PFSK-1 (cell line): ENCODE data around the gene RPUSD4.

Source experiments
- FOXP2 ChIP-seq: optimal IDR thresholded peaks from 2 replicates; pipeline ENCODE3; 2011; ENCODE audit warnings: borderline replicate concordance, control low read depth, inconsistent platforms; ENCODE audit not compliant: insufficient read depth; ENCODE audit errors: extremely low read length, extremely low read depth
- POLR2AphosphoS5 ChIP-seq: IDR thresholded peaks from 2 replicates; pipeline ENCODE4 v1.6.1; 2012; ENCODE audit warnings: low read depth, mild to moderate bottlenecking, control low read depth, low read length, moderate library complexity
- SIN3A ChIP-seq: IDR thresholded peaks from 2 replicates; pipeline ENCODE4 v1.6.1; 2012; ENCODE audit warnings: mild to moderate bottlenecking, low read length, moderate library complexity, borderline replicate concordance; ENCODE audit not compliant: insufficient read depth
- TAF1 ChIP-seq: IDR thresholded peaks from 2 replicates; pipeline ENCODE4 v1.6.1; 2012; ENCODE audit warnings: low read length, control low read depth, borderline replicate concordance; ENCODE audit not compliant: insufficient read depth
- TF ChIP-seq, protein P1 (sequence below), 2 experiments: IDR thresholded peaks; 2 replicates each; pipeline versions ENCODE4 v1.6.1 to v1.8.0; 2011 to 2012; ENCODE audit warnings: low read depth in 2 of 2, low read length in 2 of 2, control low read depth in 1 of 2, inconsistent platforms in 1 of 2, mild to moderate bottlenecking in 1 of 2, moderate library complexity in 1 of 2; ENCODE audit not compliant: insufficient read depth in 1 of 2

Gene RPUSD4

DNA sequence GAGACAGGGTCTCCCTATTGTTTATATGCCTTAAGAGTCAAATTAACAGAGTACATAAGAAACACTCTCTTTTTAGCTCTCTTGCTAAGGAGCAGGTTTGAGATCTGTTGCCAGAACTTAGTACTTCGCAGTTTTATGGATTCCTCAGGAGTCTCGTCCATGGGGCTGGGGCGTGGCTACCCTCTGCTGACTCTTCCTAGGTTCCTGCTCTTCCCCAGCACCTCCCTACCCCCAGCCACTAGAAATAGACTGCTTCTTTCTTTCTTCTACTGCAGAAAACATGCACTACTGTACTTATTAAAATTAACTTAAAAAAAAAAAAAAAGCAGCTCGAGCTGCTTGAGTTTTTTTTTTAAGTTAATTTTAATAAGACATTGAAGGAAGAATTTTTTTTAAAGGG is 8.1 kb upstream of the RPUSD4 start:
- TF ChIP-seq TAF1 (no peak), FOXP2 (no peak), POLR2AphosphoS5 (no peak), SIN3A (no peak)
- TF ChIP-seq, protein P1, sequence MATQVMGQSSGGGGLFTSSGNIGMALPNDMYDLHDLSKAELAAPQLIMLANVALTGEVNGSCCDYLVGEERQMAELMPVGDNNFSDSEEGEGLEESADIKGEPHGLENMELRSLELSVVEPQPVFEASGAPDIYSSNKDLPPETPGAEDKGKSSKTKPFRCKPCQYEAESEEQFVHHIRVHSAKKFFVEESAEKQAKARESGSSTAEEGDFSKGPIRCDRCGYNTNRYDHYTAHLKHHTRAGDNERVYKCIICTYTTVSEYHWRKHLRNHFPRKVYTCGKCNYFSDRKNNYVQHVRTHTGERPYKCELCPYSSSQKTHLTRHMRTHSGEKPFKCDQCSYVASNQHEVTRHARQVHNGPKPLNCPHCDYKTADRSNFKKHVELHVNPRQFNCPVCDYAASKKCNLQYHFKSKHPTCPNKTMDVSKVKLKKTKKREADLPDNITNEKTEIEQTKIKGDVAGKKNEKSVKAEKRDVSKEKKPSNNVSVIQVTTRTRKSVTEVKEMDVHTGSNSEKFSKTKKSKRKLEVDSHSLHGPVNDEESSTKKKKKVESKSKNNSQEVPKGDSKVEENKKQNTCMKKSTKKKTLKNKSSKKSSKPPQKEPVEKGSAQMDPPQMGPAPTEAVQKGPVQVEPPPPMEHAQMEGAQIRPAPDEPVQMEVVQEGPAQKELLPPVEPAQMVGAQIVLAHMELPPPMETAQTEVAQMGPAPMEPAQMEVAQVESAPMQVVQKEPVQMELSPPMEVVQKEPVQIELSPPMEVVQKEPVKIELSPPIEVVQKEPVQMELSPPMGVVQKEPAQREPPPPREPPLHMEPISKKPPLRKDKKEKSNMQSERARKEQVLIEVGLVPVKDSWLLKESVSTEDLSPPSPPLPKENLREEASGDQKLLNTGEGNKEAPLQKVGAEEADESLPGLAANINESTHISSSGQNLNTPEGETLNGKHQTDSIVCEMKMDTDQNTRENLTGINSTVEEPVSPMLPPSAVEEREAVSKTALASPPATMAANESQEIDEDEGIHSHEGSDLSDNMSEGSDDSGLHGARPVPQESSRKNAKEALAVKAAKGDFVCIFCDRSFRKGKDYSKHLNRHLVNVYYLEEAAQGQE (IDR thresholded peaks at IDR 0.05; ENCODE audit: insufficient read depth in 1 of 2, low read depth in 2 of 2, low read length in 2 of 2) = no peak

DNA sequence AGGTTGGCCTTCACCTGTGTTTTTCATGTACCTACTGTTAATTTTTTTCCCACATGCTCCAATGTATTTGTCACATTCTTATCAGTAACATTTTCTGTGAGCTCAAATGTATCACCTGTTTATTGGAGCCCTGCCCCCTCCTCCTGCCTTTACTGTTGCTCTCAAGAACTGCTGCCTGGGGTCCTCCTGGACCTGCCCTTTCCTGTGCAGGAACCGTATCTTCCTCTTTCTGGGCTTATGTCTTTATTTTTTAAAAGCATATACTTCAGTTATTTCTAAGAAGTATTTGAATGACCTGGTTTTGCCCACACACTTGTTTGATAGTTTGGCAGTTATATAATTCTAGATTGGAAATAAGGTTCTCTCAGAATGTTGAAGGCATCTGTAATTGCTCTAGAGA is 6.0 kb upstream of the RPUSD4 start:
- TF ChIP-seq TAF1 (no peak), SIN3A (no peak), POLR2AphosphoS5 (no peak), FOXP2 (no peak)
- TF ChIP-seq, protein P1 (IDR thresholded peaks at IDR 0.05; ENCODE audit: insufficient read depth in 1 of 2, low read depth in 2 of 2, low read length in 2 of 2) = no peak

DNA sequence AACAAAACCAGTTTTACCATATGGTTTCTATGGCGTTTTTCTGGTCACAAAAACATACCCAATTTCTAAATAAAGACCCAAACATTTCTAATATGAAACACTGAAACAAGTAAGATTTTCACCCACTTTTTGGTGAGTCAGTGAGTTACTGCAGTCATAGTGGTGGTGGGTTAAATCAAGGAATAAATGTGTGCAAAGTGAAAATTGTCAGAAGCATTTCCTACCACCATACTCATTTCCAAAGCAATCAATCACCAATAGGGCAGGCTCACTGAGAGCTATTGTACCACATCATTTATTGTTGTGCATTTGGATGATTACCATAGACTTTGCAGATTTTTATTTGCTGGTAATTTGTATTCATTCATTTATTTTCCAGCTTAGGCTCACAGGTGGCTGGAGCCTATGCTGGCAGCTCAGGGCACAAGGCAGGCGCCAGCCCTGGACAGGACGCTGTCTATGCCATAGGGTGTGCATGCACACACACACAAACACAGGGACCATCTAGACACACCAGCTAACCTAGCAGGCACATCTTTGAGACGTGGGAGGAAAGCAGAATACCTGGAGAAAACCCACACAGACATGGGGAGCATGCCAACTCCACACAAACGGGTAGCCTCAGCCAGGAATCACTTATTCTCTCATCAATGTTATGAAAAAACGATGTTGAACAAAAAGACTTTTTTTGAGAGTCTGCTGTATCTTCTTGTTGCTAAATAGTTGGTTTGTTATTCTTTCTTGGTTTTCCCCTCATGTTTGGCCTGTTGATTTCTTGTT is 5.3 kb upstream of the RPUSD4 start:
- TF ChIP-seq, protein P1 (IDR thresholded peaks at IDR 0.05; ENCODE audit: insufficient read depth in 1 of 2, low read depth in 2 of 2, low read length in 2 of 2) = no peak
- TF ChIP-seq FOXP2 (no peak), SIN3A (no peak), POLR2AphosphoS5 (no peak), TAF1 (no peak)

DNA sequence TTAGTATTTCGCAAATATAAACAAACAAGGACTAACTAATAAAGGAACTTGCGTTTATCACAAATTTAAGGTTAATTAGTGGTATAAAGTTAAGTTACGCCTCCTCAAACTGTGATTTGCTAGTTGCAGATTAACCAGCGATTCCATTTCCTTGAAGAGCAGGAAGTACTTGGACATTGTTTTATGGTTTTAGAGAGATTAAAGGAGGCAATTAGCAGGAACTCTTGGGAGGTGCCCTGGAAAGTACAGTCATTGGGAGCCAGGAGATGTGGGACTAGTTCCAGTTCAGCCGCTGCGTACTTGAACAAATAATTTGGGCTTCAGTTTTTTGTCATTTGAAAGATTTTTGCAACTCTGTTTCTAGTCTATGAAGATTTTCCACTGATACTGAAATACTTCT is 3.4 kb upstream of the RPUSD4 start:
- no peak for TF ChIP-seq POLR2AphosphoS5
- no peak for TF ChIP-seq TAF1
- TF ChIP-seq SIN3A = no peak
- no peak for TF ChIP-seq FOXP2
- TF ChIP-seq, protein P1 (IDR thresholded peaks at IDR 0.05; ENCODE audit: insufficient read depth in 1 of 2, low read depth in 2 of 2, low read length in 2 of 2) = no peak
